ENCODE data around the gene CYYR1.

Gene CYYR1

GRCh38 chr21:26473471-26473870 lies 99.6 kb downstream of the CYYR1 start (continued):
- TF ChIP-seq ZNF26 (tag by site-specific recombination; IDR thresholded peaks at IDR 0.05), result no peak
- TF ChIP-seq ZNF670 (tag by site-specific recombination; IDR thresholded peaks at IDR 0.05; ENCODE audit: low read depth), result no peak
- TF ChIP-seq ZNF394 (tag by site-specific recombination; IDR thresholded peaks at IDR 0.05; ENCODE audit: borderline replicate concordance), result no peak
- no peak for TF ChIP-seq ZNF121 (tag by site-specific recombination; IDR thresholded peaks at IDR 0.05)
- TF ChIP-seq ZNF704 (tag by site-specific recombination; IDR thresholded peaks at IDR 0.05), result no peak
- TF ChIP-seq ZSCAN16 (tag by site-specific recombination; IDR thresholded peaks at IDR 0.05), result no peak
- TF ChIP-seq ZBTB10 (tag by site-specific recombination; IDR thresholded peaks at IDR 0.05), result no peak

GRCh38 chr21:26471099-26471471 lies 102.0 kb downstream of the CYYR1 start:
- Histone ChIP-seq H3K4me1 (ENCODE audit: control insufficient read depth, insufficient read depth, low read length) (no peaks in the 10 kb centered on the region), H3K36me3 (ENCODE audit: control insufficient read depth in 2 of 2, insufficient read depth in 1 of 2, low read length in 2 of 2) (no peaks in the 10 kb centered on the region), H3K4me3 (ENCODE audit: low read depth, low read length) (no peak overlapping the region), H3K27ac (ENCODE audit: extremely low read depth, low read depth, low read length) (no peak overlapping the region), H3K9me3 (ENCODE audit: control insufficient read depth, insufficient read depth, low read depth, low read length) (no peaks in the 10 kb centered on the region; the same call in 1 of the 2 replicates)
- ChIA-PET CTCF (no interaction called here), POLR2A (no interaction called here)
- no peak for TF ChIP-seq ZNF138 (tag by site-specific recombination; IDR thresholded peaks at IDR 0.05; ENCODE audit: borderline replicate concordance)
- no peak for TF ChIP-seq ZNF488 (tag by site-specific recombination; IDR thresholded peaks at IDR 0.05)
- TF ChIP-seq TRIM28 (IDR thresholded peaks at IDR 0.05; ENCODE audit: borderline replicate concordance, low read length), result no peak
- no peak for TF ChIP-seq PATZ1 (tag by site-specific recombination; IDR thresholded peaks at IDR 0.05)
- TF ChIP-seq KLF16 (tag by site-specific recombination; IDR thresholded peaks at IDR 0.05), result no peak
- no peak for TF ChIP-seq ZNF121 (tag by site-specific recombination; IDR thresholded peaks at IDR 0.05)
- no peak for TF ChIP-seq PRDM6 (tag by site-specific recombination; IDR thresholded peaks at IDR 0.05)
